ENCODE results near the gene LRCOL1. TPM values are rescaled to one million over a fixed set of nuclear protein-coding genes. Genes with fewer than 3 reads are reported as not detected.

Gene LRCOL1
- total RNA-seq, 4 donors from 2014 or later: 0.83 TPM; not detected in 3

GRCh38 chr12:132587781-132588180 is 22.6 kb downstream of the LRCOL1 start:
- in situ Hi-C loops (cut with MboI; ENCODE audit: low sequenced_read_pairs in 4 of 4) (no loop called here), intact Hi-C loops (cut with DNase I; ENCODE audit: low total_unique reads) (no loop called here)
- H3K36me3 ChIP-seq: peaks cover 0 to 6% of the 10 kb centered on the region in 2 donors
- H3K4me1 ChIP-seq: no peaks in the 10 kb centered on the region
- no peak overlapping the region for H3K4me3 ChIP-seq
- no peaks in the 10 kb centered on the region for H3K9me3 ChIP-seq
- DNase-seq: no peak
- TF ChIP-seq POLR2A (IDR thresholded peaks at IDR 0.05): no peak
- TF ChIP-seq CTCF (IDR thresholded peaks at IDR 0.05 in 4 of 5, conservative IDR thresholded peaks at IDR 0.05 in 1 of 5): no peak
- ATAC-seq: no peak
- no peak overlapping the region for H3K27ac ChIP-seq
- no peaks in the 10 kb centered on the region for H3K27me3 ChIP-seq

- Histone ChIP-seq H3K27ac (no peak overlapping the region), H3K4me1 (no peaks in the 10 kb centered on the region), H3K9me3 (no peaks in the 10 kb centered on the region), H3K4me3 (no peak overlapping the region), H3K27me3 (no peaks in the 10 kb centered on the region), H3K36me3 (peaks cover 0 to 6% of the 10 kb centered on the region in 2 donors)
- in situ Hi-C loops (cut with MboI; ENCODE audit: low sequenced_read_pairs in 4 of 4): no loop called here
- DNase-seq: no peak
- TF ChIP-seq POLR2A (IDR thresholded peaks at IDR 0.05): no peak
- no peak for TF ChIP-seq CTCF (IDR thresholded peaks at IDR 0.05 in 4 of 5, conservative IDR thresholded peaks at IDR 0.05 in 1 of 5)
- no peak for ATAC-seq
- intact Hi-C loops (cut with DNase I; ENCODE audit: low total_unique reads): no loop called here
Measured at GRCh38 chr12:132586929-132587328, 23.5 kb downstream of the LRCOL1 start.

- H3K9me3 ChIP-seq: no peaks in the 10 kb centered on the region
- peaks cover 0 to 8% of the 10 kb centered on the region in 2 donors for H3K36me3 ChIP-seq
- TF ChIP-seq CTCF (IDR thresholded peaks at IDR 0.05 in 4 of 5, conservative IDR thresholded peaks at IDR 0.05 in 1 of 5) (no peak), POLR2A (IDR thresholded peaks at IDR 0.05) (no peak)
- DNase-seq: no peak
- no peak for ATAC-seq
- H3K27ac ChIP-seq: no peak overlapping the region
- in situ Hi-C loops (cut with MboI; ENCODE audit: low sequenced_read_pairs in 4 of 4) (no loop called here), intact Hi-C loops (cut with DNase I; ENCODE audit: low total_unique reads) (no loop called here)
- H3K27me3 ChIP-seq: no peaks in the 10 kb centered on the region
- H3K4me3 ChIP-seq: no peak overlapping the region
- H3K4me1 ChIP-seq: no peaks in the 10 kb centered on the region
Measured at GRCh38 chr12:132585177-132585576, 25.2 kb downstream of the LRCOL1 start.

- TF ChIP-seq CTCF (IDR thresholded peaks at IDR 0.05 in 4 of 5, conservative IDR thresholded peaks at IDR 0.05 in 1 of 5) (no peak), POLR2A (IDR thresholded peaks at IDR 0.05) (no peak)
- DNase-seq (no peak), ATAC-seq (no peak)
- in situ Hi-C loops (cut with MboI; ENCODE audit: low sequenced_read_pairs in 4 of 4): no loop called here
- Histone ChIP-seq H3K27ac (no peak overlapping the region), H3K4me1 (no peaks in the 10 kb centered on the region), H3K9me3 (no peaks in the 10 kb centered on the region), H3K36me3 (peaks cover 0 to 9% of the 10 kb centered on the region in 2 donors), H3K4me3 (no peak overlapping the region), H3K27me3 (no peaks in the 10 kb centered on the region)
- intact Hi-C loops (cut with DNase I; ENCODE audit: low total_unique reads): no loop called here
Measured at GRCh38 chr12:132584429-132584828, 26.0 kb downstream of the LRCOL1 start.

- no peak overlapping the region for H3K27ac ChIP-seq
- ATAC-seq: no peak
- H3K4me3 ChIP-seq: no peak overlapping the region
- H3K9me3 ChIP-seq: no peaks in the 10 kb centered on the region
- peaks cover 0 to 9% of the 10 kb centered on the region in 2 donors for H3K36me3 ChIP-seq
- H3K27me3 ChIP-seq: no peaks in the 10 kb centered on the region
- no peaks in the 10 kb centered on the region for H3K4me1 ChIP-seq
- intact Hi-C loops (cut with DNase I; ENCODE audit: low total_unique reads) (no loop called here), in situ Hi-C loops (cut with MboI; ENCODE audit: low sequenced_read_pairs in 4 of 4) (no loop called here)
- TF ChIP-seq CTCF (IDR thresholded peaks at IDR 0.05 in 4 of 5, conservative IDR thresholded peaks at IDR 0.05 in 1 of 5): no peak
- no peak for TF ChIP-seq POLR2A (IDR thresholded peaks at IDR 0.05)
- no peak for DNase-seq
Measured at GRCh38 chr12:132583736-132584135, 26.6 kb downstream of the LRCOL1 start.

Data from gastrocnemius medialis (tissue), 4 donors.